ENCODE measurements around the gene DRC7.

The DRC7 gene

GRCh38 chr16:57677622-57678369, 16.8 kb upstream of the DRC7 start:
- peak; percentile 92 for FAIRE-seq

DNA sequence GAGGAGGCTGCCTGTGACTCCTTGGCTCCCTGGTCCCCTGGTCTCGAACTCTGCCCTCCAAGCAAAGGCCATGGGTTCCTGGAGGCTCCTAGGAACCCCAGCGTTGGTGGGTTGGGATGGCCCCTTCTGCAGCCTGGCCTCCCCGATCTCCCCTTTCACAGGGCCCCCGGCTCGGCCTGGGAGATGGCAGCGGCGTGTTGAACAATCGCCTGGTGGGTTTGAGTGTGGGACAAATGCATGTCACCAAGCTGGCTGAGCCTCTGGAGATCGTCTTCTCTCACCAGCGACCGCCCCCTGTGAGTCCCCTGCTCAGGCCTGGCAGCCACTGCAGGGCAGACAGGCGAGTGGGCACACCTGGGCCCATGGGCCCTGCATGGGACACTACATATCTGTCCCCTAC, 15.6 kb upstream of the DRC7 start:
- no peak for FAIRE-seq

DNA sequence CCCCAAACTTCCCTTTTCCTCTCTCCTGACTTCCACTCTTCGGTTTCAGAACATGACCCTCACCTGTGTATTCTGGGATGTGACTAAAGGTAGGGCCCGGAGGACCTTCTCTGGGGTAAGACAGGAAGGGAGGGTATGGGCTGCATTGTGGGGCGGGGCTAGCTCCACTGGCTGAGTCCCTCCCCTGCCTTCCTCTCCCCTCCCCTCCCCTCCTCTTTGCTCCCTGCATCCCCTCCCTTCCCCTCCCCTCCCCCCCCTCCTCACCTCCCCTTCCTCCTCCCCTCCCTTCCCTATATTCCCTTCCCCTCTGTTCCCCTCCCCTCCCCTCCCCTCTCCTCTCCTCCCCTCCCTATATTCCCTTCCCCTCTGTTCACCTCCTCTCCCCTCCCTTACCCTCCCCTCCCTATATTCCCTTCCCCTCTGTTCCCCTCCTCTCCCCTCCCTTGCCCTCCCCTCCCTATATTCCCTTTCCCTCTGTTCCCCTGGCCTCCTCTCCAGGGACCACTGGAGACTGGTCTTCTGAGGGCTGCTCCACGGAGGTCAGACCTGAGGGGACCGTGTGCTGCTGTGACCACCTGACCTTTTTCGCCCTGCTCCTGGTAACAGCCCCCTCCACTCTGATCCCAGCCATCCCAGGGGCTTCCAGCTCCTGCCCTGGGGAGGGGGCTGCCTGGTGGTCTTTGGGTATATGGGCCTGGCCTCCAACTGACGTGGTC, 14.7 kb upstream of the DRC7 start:
- FAIRE-seq: no peak

GRCh38 chr16:57680842-57681375, 13.7 kb upstream of the DRC7 start:
- FAIRE-seq: no peak

- FAIRE-seq: no peak
These were observed 12.5 kb upstream of the DRC7 start for GRCh38 chr16:57681950-57682728.

GRCh38 chr16:57682809-57683635, 11.6 kb upstream of the DRC7 start:
- no peak for FAIRE-seq

DNA sequence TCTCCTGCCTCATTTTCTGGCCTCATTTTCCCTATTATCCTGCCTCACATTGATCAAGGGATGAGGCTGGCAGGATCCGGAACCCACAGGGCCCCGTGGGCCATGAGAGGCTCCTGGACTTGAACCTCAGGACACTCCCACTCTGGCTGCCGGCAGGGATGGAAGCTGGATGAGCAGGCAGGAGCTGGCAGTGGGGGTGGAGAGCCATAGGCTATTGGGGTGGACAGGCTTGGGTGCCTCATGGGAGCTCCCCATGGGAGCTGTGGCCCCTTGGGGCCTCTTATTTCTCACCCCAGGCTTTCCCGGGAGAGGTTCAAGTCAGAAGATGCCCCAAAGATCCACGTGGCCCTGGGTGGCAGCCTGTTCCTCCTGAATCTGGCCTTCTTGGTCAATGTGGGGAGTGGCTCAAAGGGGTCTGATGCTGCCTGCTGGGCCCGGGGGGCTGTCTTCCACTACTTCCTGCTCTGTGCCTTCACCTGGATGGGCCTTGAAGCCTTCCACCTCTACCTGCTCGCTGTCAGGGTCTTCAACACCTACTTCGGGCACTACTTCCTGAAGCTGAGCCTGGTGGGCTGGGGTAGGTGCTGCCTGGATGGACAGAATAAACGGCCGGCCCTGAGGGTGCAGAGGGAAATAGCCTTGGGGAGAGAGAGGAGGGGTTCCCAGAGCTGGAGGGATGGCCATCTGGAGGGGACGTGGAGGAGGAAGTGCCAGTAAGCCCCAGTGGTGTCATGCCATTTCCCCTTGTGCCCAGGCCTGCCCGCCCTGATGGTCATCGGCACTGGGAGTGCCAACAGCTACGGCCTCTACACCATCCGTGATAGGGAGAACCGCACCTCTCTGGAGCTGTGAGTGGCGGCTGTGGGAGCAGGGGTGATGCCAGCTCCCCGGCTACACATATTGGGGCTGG, 10.7 kb upstream of the DRC7 start:
- FAIRE-seq: no peak

DNA sequence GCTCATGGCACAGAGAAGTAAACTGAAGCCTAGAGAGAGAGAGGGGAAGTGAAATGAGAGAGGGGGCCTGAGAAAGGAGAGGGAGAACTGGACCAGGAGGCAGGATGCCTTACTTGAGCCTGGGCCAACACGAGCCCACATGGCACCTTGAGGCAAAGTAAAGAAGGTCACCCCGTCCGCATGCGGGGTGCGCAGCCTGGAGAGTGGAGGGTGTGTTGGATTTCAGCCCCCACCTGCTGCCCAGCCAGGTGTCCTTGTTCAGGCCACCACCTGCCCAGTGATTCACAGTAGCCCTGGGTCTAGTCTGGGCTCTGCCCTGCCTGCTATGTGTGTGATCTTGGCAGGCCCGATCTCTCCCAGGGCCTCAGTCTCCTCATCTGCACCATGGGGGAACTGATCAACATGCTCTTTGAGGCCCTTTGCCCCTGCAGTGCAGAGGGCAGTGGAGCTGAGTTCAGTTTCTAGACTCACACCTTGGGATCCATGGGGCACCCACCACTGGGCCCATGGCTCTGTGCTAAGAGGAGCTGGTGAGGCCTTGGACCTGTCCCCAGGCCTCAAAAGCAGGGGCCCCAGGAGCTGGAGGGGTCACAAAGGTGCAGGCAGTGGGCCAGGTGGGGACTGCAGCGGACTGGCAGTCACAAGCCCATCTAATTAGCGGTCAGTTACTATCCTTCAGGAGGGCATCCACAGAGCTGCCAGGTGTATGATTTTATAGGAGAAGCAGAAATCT, 9.8 kb upstream of the DRC7 start:
- no peak for FAIRE-seq

- no peak for FAIRE-seq
These were observed 9.0 kb upstream of the DRC7 start for GRCh38 chr16:57685633-57686032.

- no peak for FAIRE-seq
These were observed 8.0 kb upstream of the DRC7 start for GRCh38 chr16:57686577-57686976.

DNA sequence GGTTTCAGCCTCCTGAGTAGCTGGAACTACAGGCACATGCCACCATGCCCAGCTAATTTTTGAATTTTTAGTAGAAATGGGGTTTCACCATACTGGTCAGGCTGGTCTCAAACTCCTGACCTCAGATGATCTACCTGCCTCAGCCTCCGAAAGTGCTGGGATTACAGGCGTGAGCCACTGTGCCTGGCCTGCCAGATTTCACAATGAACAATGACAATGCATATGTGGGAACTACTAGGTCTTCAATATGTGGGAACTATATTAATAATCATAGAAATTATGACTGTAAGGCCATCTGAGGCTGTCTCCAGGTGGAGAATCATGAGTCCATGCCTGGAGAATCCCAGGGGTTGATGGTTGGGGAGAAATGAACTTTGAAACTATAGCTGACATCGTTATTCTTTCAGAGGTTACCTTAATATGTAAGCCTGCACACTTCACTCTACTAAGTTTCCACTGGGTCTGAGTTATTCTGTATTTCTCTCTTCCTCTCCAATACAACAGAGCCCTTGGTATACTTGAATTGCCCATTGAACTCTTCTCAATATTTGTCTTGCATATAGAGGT, 7.2 kb upstream of the DRC7 start:
- no peak for FAIRE-seq

DNA sequence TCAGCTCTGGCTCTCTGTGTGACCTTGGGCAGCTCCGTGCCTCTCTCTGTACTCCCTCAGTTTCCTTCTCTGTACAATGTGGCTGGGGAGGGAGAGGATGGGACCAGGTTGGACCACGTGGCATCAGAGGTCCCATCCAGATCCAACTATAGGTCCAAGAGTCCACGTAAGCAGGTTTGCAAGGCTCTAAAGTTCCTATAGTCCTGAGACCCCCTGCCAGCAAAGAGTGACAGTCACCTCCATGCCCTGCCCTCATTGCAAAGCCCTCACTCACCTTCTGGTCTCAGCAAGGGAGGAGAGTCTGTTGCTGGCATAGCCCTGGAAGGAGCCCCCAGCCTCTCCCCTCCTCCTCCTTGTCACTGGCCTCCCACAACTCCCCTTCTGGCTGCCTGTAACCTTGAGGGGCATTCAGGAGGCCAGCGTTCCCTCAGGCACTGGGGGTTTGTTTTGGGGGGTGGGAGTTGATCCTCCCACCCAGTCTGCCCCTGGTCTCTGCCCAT, 6.1 kb upstream of the DRC7 start:
- no peak for FAIRE-seq

GRCh38 chr16:57688987-57689761, 5.4 kb upstream of the DRC7 start:
- no peak for FAIRE-seq

- no peak for FAIRE-seq
These were observed 4.6 kb upstream of the DRC7 start for GRCh38 chr16:57689762-57690558.

GRCh38 chr16:57690782-57691471, 3.7 kb upstream of the DRC7 start:
- FAIRE-seq: no peak

DNA sequence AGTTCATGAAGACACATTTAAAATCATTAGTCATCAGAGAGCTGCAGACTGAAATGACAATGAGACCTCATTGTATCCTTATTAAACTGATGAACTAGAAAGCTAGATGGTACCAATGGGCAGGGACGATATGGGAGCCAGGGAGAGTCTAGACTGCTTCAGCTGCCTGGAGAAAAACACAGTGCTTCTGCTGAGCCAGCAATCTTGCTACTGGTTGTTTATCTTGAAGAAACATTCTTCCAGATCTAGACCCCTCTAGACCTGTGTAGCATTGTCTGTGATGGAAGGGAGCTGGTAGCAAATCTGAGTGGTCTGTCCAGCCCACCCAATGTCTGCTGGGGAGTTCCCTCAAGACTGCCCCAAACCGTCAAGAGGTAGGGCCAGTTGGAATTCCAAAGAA, 2.0 kb upstream of the DRC7 start:
- FAIRE-seq: no peak

GRCh38 chr16:57693550-57693949, 1.1 kb upstream of the DRC7 start:
- FAIRE-seq: no peak

DNA sequence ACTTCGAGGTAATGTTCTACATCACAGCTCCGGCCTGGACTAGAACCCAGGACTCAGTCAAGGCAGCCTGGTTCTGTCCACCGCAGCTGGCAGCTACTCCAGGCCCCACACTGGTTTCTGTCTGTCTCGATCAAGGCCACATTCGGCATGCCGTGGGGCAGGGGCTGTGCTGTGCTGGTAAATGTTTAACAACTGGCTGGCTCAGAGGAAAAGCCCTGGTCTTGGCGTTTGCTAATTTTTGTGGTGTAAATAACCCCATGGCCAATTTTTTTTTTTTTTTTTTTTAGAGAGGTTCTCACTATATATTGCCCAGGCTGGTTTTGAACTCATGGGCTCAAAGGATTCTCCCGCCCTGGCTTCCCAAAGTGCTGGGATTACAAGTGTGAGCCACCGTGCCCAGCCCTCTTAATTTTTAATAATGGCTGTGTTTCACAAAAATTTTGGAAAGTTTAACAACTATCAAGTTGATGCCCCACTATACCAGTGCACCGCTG, 328 bp upstream of the DRC7 start:
- no peak for FAIRE-seq

Data from islet of Langerhans (tissue), 1 donor.